ENCODE measurements around the gene GPR139.

The GPR139 gene

DNA sequence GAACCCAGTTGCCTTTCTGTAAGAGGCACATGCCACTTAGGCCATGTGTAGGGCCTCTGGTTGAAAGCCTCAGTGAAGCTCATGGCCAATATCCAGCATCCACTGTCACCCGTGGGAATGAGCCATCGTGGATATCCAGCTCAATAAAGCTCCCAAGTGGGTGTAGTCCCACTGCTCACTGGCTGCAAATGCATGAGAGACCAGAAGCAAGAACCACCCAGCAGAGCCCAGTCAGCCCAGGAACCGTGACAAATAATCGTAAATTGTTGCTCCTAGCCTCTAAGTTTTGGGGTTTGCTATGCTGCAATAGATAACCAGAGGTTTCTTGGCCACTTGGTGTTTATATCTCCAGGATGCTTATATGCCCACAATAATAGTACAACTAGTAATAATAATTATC lies 33.7 kb downstream of the GPR139 start:
- H3K4me3 ChIP-seq (ENCODE audit: low read depth, low read length), result no peak overlapping the region
- TF ChIP-seq, protein P1, sequence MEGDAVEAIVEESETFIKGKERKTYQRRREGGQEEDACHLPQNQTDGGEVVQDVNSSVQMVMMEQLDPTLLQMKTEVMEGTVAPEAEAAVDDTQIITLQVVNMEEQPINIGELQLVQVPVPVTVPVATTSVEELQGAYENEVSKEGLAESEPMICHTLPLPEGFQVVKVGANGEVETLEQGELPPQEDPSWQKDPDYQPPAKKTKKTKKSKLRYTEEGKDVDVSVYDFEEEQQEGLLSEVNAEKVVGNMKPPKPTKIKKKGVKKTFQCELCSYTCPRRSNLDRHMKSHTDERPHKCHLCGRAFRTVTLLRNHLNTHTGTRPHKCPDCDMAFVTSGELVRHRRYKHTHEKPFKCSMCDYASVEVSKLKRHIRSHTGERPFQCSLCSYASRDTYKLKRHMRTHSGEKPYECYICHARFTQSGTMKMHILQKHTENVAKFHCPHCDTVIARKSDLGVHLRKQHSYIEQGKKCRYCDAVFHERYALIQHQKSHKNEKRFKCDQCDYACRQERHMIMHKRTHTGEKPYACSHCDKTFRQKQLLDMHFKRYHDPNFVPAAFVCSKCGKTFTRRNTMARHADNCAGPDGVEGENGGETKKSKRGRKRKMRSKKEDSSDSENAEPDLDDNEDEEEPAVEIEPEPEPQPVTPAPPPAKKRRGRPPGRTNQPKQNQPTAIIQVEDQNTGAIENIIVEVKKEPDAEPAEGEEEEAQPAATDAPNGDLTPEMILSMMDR (IDR thresholded peaks at IDR 0.05; ENCODE audit: low read depth, low read length), result no peak

- TF ChIP-seq, protein P1 (IDR thresholded peaks at IDR 0.05; ENCODE audit: low read depth, low read length), result no peak
- no peak overlapping the region for H3K4me3 ChIP-seq (ENCODE audit: low read depth, low read length)
These were observed 44.1 kb downstream of the GPR139 start for GRCh38 chr16:20029611-20030010.

DNA sequence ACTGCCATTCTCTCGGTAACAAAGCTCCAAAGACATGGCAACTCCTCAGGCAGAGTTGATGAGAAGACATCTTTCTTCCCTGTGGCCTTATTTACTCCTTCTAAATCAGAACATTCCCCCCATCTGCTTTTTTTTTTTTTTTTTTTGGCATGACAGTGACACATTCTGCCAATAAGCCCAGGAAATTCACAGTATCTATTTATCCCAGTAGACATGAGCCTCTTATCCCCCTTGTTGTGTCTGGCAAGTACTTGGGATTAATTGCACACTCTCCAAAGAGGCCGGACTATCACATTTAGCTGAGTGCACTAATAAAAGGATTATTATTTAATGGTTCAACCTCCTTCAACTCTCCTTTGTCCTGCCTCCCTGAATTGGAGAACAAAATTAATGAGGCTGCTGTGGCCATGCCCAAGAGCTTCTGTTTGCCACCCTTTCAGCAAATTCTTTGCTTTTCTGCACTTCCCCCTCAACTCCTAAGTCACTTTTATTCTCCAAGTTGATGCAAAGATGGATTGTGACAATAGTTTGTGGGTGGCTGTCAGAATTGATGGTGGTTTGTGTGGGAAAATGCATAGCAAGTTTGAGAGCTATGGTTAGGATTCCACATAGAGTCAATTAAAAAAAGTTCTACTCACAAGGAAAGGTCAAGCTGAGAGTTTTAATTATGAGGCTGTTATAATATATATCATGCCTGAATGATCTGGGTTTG lies 47.2 kb downstream of the GPR139 start:
- H3K4me3 ChIP-seq (ENCODE audit: low read depth, low read length), result no peak overlapping the region
- TF ChIP-seq, protein P1 (IDR thresholded peaks at IDR 0.05; ENCODE audit: low read depth, low read length), result no peak

DNA sequence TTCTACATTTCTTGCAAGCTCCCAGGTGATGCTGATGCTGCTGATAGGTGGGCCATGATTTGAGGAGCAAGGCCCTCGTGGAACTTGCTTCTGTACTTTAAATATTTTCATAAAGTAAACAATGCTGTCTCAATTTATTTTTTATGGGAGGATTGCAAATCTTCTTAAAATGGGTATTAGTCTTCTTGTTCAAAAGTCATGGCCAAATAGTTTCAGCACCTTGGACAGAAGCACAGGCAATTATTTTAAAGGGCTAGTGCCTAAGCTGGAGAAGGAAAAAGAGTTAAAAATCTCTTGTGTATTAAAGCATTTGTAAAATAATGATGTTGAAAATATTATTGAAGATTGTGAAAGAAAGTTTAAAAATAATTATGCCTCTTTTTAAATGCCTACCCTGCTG lies 50.5 kb downstream of the GPR139 start:
- no peak overlapping the region for H3K4me3 ChIP-seq (ENCODE audit: low read depth, low read length)
- TF ChIP-seq, protein P1 (IDR thresholded peaks at IDR 0.05; ENCODE audit: low read depth, low read length), result no peak

DNA sequence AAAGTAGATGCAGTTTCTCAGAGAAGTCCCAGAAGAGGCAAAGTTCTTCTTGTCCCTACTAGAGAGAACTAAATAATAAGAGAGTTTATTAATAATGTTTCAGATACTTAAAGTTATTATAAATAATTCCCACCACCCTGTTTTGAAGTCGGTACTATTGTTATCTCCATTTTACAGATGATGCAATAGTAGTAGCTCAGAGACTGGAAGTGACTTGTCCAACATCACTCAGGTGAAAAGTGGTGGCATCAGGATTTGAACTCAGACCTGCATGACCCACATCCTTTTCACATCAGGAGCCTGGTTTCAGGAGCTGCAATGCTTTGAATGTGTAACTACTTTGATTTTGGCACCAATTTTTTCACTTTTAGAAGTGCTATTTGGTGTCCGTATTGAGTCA lies 52.7 kb downstream of the GPR139 start:
- TF ChIP-seq, protein P1 (IDR thresholded peaks at IDR 0.05; ENCODE audit: low read depth, low read length), result no peak
- no peak overlapping the region for H3K4me3 ChIP-seq (ENCODE audit: low read depth, low read length)

- H3K4me3 ChIP-seq (ENCODE audit: low read depth, low read length), result no peak overlapping the region
- TF ChIP-seq, protein P1 (IDR thresholded peaks at IDR 0.05; ENCODE audit: low read depth, low read length), result no peak
These were observed 53.6 kb downstream of the GPR139 start for GRCh38 chr16:20020083-20020482.

DNA sequence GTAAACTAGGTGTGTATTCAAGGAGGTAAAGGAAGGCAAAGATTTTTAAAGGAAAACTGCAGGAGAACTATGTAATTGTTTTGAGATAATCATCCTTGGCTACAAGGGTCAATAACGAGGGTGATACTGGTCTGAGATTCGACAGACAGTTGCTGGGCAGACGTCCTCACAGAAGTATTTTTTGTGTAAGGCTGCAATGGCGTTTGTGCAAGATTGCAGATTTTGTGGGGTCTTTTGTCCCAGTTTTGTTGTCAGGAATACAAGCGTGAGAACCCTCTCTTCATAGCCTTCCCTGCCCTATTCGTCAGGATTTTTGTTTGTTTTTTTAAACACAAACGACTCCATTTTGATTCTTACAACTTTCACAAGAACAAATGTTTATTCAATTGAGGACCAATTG lies 57.5 kb downstream of the GPR139 start:
- TF ChIP-seq, protein P1 (IDR thresholded peaks at IDR 0.05; ENCODE audit: low read depth, low read length), result no peak
- no peak overlapping the region for H3K4me3 ChIP-seq (ENCODE audit: low read depth, low read length)

Measured in WI38 (cell line).